ENCODE data around the gene ATP2A3.

ATP2A3 gene

GRCh38 chr17:3895354-3895753, 68.9 kb downstream of the ATP2A3 start (continued):
- TF ChIP-seq PATZ1 (CRISPR knock-in tag; IDR thresholded peaks at IDR 0.05; ENCODE audit: borderline replicate concordance) (no peak), GLIS3 (CRISPR knock-in tag; IDR thresholded peaks at IDR 0.05) (no peak), TOX (CRISPR knock-in tag; IDR thresholded peaks at IDR 0.05; ENCODE audit: borderline replicate concordance) (no peak)

GRCh38 chr17:3894911-3895343, 69.3 kb downstream of the ATP2A3 start:
- TF ChIP-seq ESRRG (CRISPR knock-in tag; IDR thresholded peaks at IDR 0.05) (no peak), PPARA (CRISPR knock-in tag; IDR thresholded peaks at IDR 0.05; ENCODE audit: borderline replicate concordance) (no peak), ZFP3 (CRISPR knock-in tag; IDR thresholded peaks at IDR 0.05) (no peak), PATZ1 (CRISPR knock-in tag; IDR thresholded peaks at IDR 0.05; ENCODE audit: borderline replicate concordance) (no peak), CREB5 (CRISPR knock-in tag; IDR thresholded peaks at IDR 0.05; ENCODE audit: low read depth) (no peak), POU6F1 (CRISPR knock-in tag; IDR thresholded peaks at IDR 0.05; ENCODE audit: borderline replicate concordance, low read depth) (no peak), RARB (CRISPR knock-in tag; IDR thresholded peaks at IDR 0.05) (no peak), ARNTL (CRISPR knock-in tag; IDR thresholded peaks at IDR 0.05; ENCODE audit: borderline replicate concordance, low read depth) (no peak), GLIS3 (CRISPR knock-in tag; IDR thresholded peaks at IDR 0.05) (no peak), ZNF8 (CRISPR knock-in tag; IDR thresholded peaks at IDR 0.05) (no peak), ZNF565 (CRISPR knock-in tag; conservative IDR thresholded peaks at IDR 0.05; ENCODE audit: low read depth) (no peak), ISL1 (CRISPR knock-in tag; IDR thresholded peaks at IDR 0.05) (no peak), SNAI2 (CRISPR knock-in tag; IDR thresholded peaks at IDR 0.05) (no peak), TOX (CRISPR knock-in tag; IDR thresholded peaks at IDR 0.05; ENCODE audit: borderline replicate concordance) (no peak), TSHZ2 (CRISPR knock-in tag; IDR thresholded peaks at IDR 0.05) (no peak), ZC3H10 (CRISPR knock-in tag; IDR thresholded peaks at IDR 0.05) (no peak)
- no peak for ATAC-seq

GRCh38 chr17:3894188-3894587, 70.0 kb downstream of the ATP2A3 start:
- ATAC-seq = no peak
- no peak for TF ChIP-seq ESRRG (CRISPR knock-in tag; IDR thresholded peaks at IDR 0.05)
- no peak for TF ChIP-seq ISL1 (CRISPR knock-in tag; IDR thresholded peaks at IDR 0.05)
- no peak for TF ChIP-seq ZNF70 (CRISPR knock-in tag; IDR thresholded peaks at IDR 0.05)
- TF ChIP-seq RARB (CRISPR knock-in tag; IDR thresholded peaks at IDR 0.05) = no peak
- no peak for TF ChIP-seq CSRNP3 (CRISPR knock-in tag; IDR thresholded peaks at IDR 0.05)
- no peak for TF ChIP-seq ZNF565 (CRISPR knock-in tag; conservative IDR thresholded peaks at IDR 0.05; ENCODE audit: low read depth)
- TF ChIP-seq ZFP3 (CRISPR knock-in tag; IDR thresholded peaks at IDR 0.05) = no peak
- TF ChIP-seq POU6F1 (CRISPR knock-in tag; IDR thresholded peaks at IDR 0.05; ENCODE audit: borderline replicate concordance, low read depth) = no peak
- no peak for TF ChIP-seq ZFP30 (CRISPR knock-in tag; IDR thresholded peaks at IDR 0.05)
- no peak for TF ChIP-seq CREB5 (CRISPR knock-in tag; IDR thresholded peaks at IDR 0.05; ENCODE audit: low read depth)
- no peak for TF ChIP-seq TSHZ2 (CRISPR knock-in tag; IDR thresholded peaks at IDR 0.05)
- no peak for TF ChIP-seq ARNTL (CRISPR knock-in tag; IDR thresholded peaks at IDR 0.05; ENCODE audit: borderline replicate concordance, low read depth)

Measured in SK-N-SH treated with all-trans-retinoic acid at 6 μM for 48 hours (cell line).